CD4-positive, CD25-positive, alpha-beta regulatory T cell (primary cell): ENCODE measurements around the gene EVL. TPM values are rescaled to one million over a fixed set of nuclear protein-coding genes. Genes with fewer than 3 reads are reported as not detected.

Experiments
- ATAC-seq, 2 donors: fragments of 150-1000 bp; cut with Tn5 transposase; one replicate each; pipeline ENCODE4 v1.10.0; 2021; ENCODE audit warnings: low read depth in 2 of 2, moderate number of reproducible peaks in 2 of 2, moderate library complexity in 1 of 2
- DNase-seq, 3 donors: peaks; one replicate each; pipeline versions ENCODE4 v3.0.0 to v3.0.0-alpha.2; 2012 to 2022; ENCODE audit warnings: mixed read lengths in 1 of 3
- H3K27ac ChIP-seq: one replicate; pipeline ENCODE4 v1.7.0; 2013; ENCODE audit warnings: mild to moderate bottlenecking, low read length; ENCODE audit not compliant: insufficient read depth, poor library complexity, severe bottlenecking
- H3K27me3 ChIP-seq: one replicate; pipeline ENCODE4 v1.7.0; 2013; ENCODE audit warnings: low read length; ENCODE audit not compliant: control insufficient read depth, insufficient read depth
- H3K36me3 ChIP-seq: one replicate; pipeline ENCODE4 v1.7.0; 2013; ENCODE audit warnings: mild to moderate bottlenecking, low read length, moderate library complexity; ENCODE audit not compliant: control insufficient read depth, insufficient read depth
- H3K4me1 ChIP-seq: 2 replicates; pipeline ENCODE4 v1.7.0; 2013; ENCODE audit warnings: mild to moderate bottlenecking, low read length; ENCODE audit not compliant: insufficient read depth, control insufficient read depth, poor library complexity, severe bottlenecking
- H3K4me3 ChIP-seq: one replicate; pipeline ENCODE4 v1.7.0; 2013; ENCODE audit warnings: low read depth, mild to moderate bottlenecking, low read length, moderate library complexity
- H3K9me3 ChIP-seq, 2 experiments: 1 replicate in 1 of 2; 2 replicates in 1 of 2; pipeline ENCODE4 v1.7.0; 2013; ENCODE audit warnings: low read length in 2 of 2, mild to moderate bottlenecking in 1 of 2, moderate library complexity in 1 of 2; ENCODE audit not compliant: control insufficient read depth in 2 of 2
- H3K27ac Mint-ChIP-seq, 3 donors: one replicate each; pipeline ENCODE4 v1.8.0; 2020 to 2022; ENCODE audit warnings: mild to moderate bottlenecking in 3 of 3, mixed read lengths in 3 of 3, moderate library complexity in 2 of 3
- H3K27me3 Mint-ChIP-seq: one replicate; pipeline ENCODE4 v1.8.0; 2022; ENCODE audit warnings: mild to moderate bottlenecking, mixed read lengths
- H3K36me3 Mint-ChIP-seq: one replicate; pipeline ENCODE4 v1.8.0; 2020; ENCODE audit warnings: mixed read lengths
- H3K4me1 Mint-ChIP-seq, 4 donors: one replicate each; pipeline ENCODE4 v1.8.0; 2020 to 2022; ENCODE audit warnings: mixed read lengths in 4 of 4, mild to moderate bottlenecking in 1 of 4
- H3K4me3 Mint-ChIP-seq, 4 donors: one replicate each; pipeline ENCODE4 v1.8.0; 2020 to 2022; ENCODE audit warnings: mild to moderate bottlenecking in 4 of 4, mixed read lengths in 4 of 4, moderate library complexity in 3 of 4
- H3K9me3 Mint-ChIP-seq, 7 donors: one replicate each; pipeline ENCODE4 v1.8.0; 2020 to 2022; ENCODE audit warnings: mixed read lengths in 7 of 7, mild to moderate bottlenecking in 3 of 7, moderate library complexity in 2 of 7
- polyA plus RNA-seq, 4 donors: library from polyadenylated mRNA; unstranded; fragments of 300-500 nt; fragmentation: Illumina TruSeq; gene quantifications; one replicate each; pipeline ENCODE4 v1.2.3, GENCODE V29; 2021
- total RNA-seq: library from RNA; stranded (reverse); gene quantifications from one replicate; pipeline ENCODE4 v1.2.3, GENCODE V29; 2022

The EVL gene
- total and polyA plus RNA-seq, 5 donors from 2014 or later = 118 to 1,219 (median 140) TPM

GRCh38 chr14:100192250-100192671, 127.0 kb downstream of the EVL start:
- ATAC-seq = no peak
- no peaks in the 10 kb centered on the region for H3K36me3 ChIP-seq
- H3K9me3 ChIP-seq = no peaks in the 10 kb centered on the region
- Mint-ChIP-seq H3K27me3 (no peaks in the 10 kb centered on the region), H3K9me3 (no peaks in the 10 kb centered on the region), H3K36me3 (no peaks in the 10 kb centered on the region), H3K27ac (peak overlapping the region; percentile 5 to 95 (median 94)), H3K4me1 (peaks cover 6 to 15% (median 7%) of the 10 kb centered on the region in 4 donors), H3K4me3 (peak overlapping the region in 2 of 4 donors; percentile 62 to 69)
- H3K27ac ChIP-seq = peak overlapping the region; percentile 74
- H3K27me3 ChIP-seq = no peaks in the 10 kb centered on the region
- no peak for DNase-seq
- H3K4me1 ChIP-seq = peaks cover 10% of the 10 kb centered on the region
- no peak overlapping the region for H3K4me3 ChIP-seq

- Histone ChIP-seq H3K27me3 (no peaks in the 10 kb centered on the region), H3K36me3 (no peaks in the 10 kb centered on the region), H3K27ac (peak overlapping the region; percentile 74), H3K9me3 (no peaks in the 10 kb centered on the region), H3K4me1 (peaks cover 10% of the 10 kb centered on the region), H3K4me3 (peak overlapping the region; percentile 37)
- ATAC-seq = peak; percentile 99
- Mint-ChIP-seq H3K9me3 (no peaks in the 10 kb centered on the region), H3K27me3 (no peaks in the 10 kb centered on the region), H3K4me3 (peak overlapping the region; percentile 16 to 70 (median 66)), H3K4me1 (peaks cover 6 to 15% (median 7%) of the 10 kb centered on the region in 4 donors), H3K36me3 (no peaks in the 10 kb centered on the region), H3K27ac (peak overlapping the region; percentile 94 to 95 (median 95))
- peak; percentile 99 to 100 (median 99) for DNase-seq
Observed at GRCh38 chr14:100192672-100193416, 127.6 kb downstream of the EVL start.

Other genes with a start within 250 kb of the EVL start
- not detected for gene DEGS2, start 94.2 kb downstream of the EVL start, total RNA-seq
- under 1 TPM; 0.09 to 0.35 (median 0.17) TPM for gene DEGS2, start 94.2 kb downstream of the EVL start, polyA plus RNA-seq
- gene YY1, start 173.7 kb downstream of the EVL start, total RNA-seq = 79.4 TPM
- 10 to 100 TPM; 16.4 to 21.9 (median 19.0) TPM for gene YY1, start 173.7 kb downstream of the EVL start, polyA plus RNA-seq
- gene SLC25A29, start 241.0 kb downstream of the EVL start, total RNA-seq = 5.3 TPM
- 1 to 10 TPM in 3 of 4 donors, under 1 TPM in 1; 0.69 to 7.9 (median 1.8) TPM for gene SLC25A29, start 241.0 kb downstream of the EVL start, polyA plus RNA-seq